HEK293 (cell line): ENCODE data around the gene NLGN1.
A peak's percentile ranks its signal among the peaks of the same experiment; 100 is the strongest.

Source experiments
- CTCF ChIA-PET: fragments of 350-600 bp; formaldehyde crosslinking; extraction: SDS; loops from one replicate; lab custom pipeline; 2021; ENCODE audit warnings: antibody characterized with exemption; lab: Yijun Ruan, JAX
- POLR2A ChIA-PET: fragments of 300-600 bp; formaldehyde crosslinking; extraction: SDS; loops from one replicate; lab custom pipeline; 2020; ENCODE audit warnings: antibody characterized with exemption, inconsistent platforms; lab: Yijun Ruan, JAX
- H3K27ac ChIP-seq: fragments of 200-500 bp; sonication (Bioruptor generic); 2 replicates; pipeline ENCODE4 v1.5.1; 2014; ENCODE audit warnings: low read depth, low read length, control low read depth, inconsistent platforms; ENCODE audit errors: extremely low read depth
- H3K36me3 ChIP-seq, 2 experiments: fragments of 200-500 bp in 1 of 2; sonication (Bioruptor generic) in 1 of 2; 1 replicate in 1 of 2; 2 replicates in 1 of 2; pipeline ENCODE4 v1.5.1; 2014 to 2017; ENCODE audit warnings: inconsistent platforms in 2 of 2, low read length in 2 of 2; ENCODE audit not compliant: control insufficient read depth in 2 of 2, insufficient read depth in 1 of 2
- H3K4me1 ChIP-seq: fragments of 200-500 bp; sonication (Bioruptor generic); 2 replicates; pipeline ENCODE4 v1.5.1; 2014; ENCODE audit warnings: mild to moderate bottlenecking, low read length, inconsistent platforms; ENCODE audit not compliant: control insufficient read depth, insufficient read depth
- H3K4me3 ChIP-seq: 2 replicates; pipeline ENCODE4 v1.5.1; 2011; ENCODE audit warnings: low read depth, mild to moderate bottlenecking, control low read depth, low read length, moderate library complexity
- H3K9me3 ChIP-seq: fragments of 200-500 bp; sonication (Bioruptor generic); 2 replicates; pipeline ENCODE4 v1.5.1; 2014; ENCODE audit warnings: low read depth, low read length, inconsistent platforms; ENCODE audit not compliant: control insufficient read depth, insufficient read depth
- GFI1B ChIP-seq: fragments of 450-650 bp; formaldehyde crosslinking; IDR thresholded peaks from 2 replicates; pipeline ENCODE4 v1.5.1; 2016; ENCODE audit warnings: missing biosample characterization, missing genetic modification characterization
- GLI2 ChIP-seq: fragments of 450-650 bp; formaldehyde crosslinking; IDR thresholded peaks from 2 replicates; pipeline ENCODE4; 2017; ENCODE audit warnings: missing biosample characterization, missing genetic modification characterization, low read depth, borderline replicate concordance
- KLF9 ChIP-seq: fragments of 450-650 bp; formaldehyde crosslinking; IDR thresholded peaks from 2 replicates; pipeline ENCODE4 v1.5.1; 2016; ENCODE audit warnings: missing biosample characterization, missing genetic modification characterization, low read depth
- OSR2 ChIP-seq: fragments of 450-650 bp; formaldehyde crosslinking; IDR thresholded peaks from 2 replicates; pipeline ENCODE4 v1.5.1; 2016; ENCODE audit warnings: missing biosample characterization, missing genetic modification characterization
- REPIN1 ChIP-seq: fragments of 450-650 bp; formaldehyde crosslinking; IDR thresholded peaks from 2 replicates; pipeline ENCODE4 v1.5.1; 2017; ENCODE audit warnings: missing biosample characterization, missing genetic modification characterization, low read depth
- TRIM28 ChIP-seq: IDR thresholded peaks from 2 replicates; pipeline ENCODE4 v1.6.1; 2011; ENCODE audit warnings: low read length, control low read depth, borderline replicate concordance
- ZBTB10 ChIP-seq: fragments of 450-650 bp; formaldehyde crosslinking; IDR thresholded peaks from 2 replicates; pipeline ENCODE4 v1.5.1; 2016; ENCODE audit warnings: missing biosample characterization, missing genetic modification characterization
- ZNF114 ChIP-seq: fragments of 450-650 bp; formaldehyde crosslinking; IDR thresholded peaks from 2 replicates; pipeline ENCODE4 v1.5.0; 2017; ENCODE audit warnings: missing biosample characterization, missing genetic modification characterization
- ZNF133 ChIP-seq: fragments of 450-650 bp; formaldehyde crosslinking; IDR thresholded peaks from 2 replicates; pipeline ENCODE4 v1.5.1; 2016; ENCODE audit warnings: missing biosample characterization, missing genetic modification characterization
- ZNF146 ChIP-seq: fragments of 450-650 bp; formaldehyde crosslinking; IDR thresholded peaks from 2 replicates; pipeline ENCODE4 v1.5.1; 2016; ENCODE audit warnings: missing biosample characterization, missing genetic modification characterization
- ZNF157 ChIP-seq: fragments of 450-650 bp; formaldehyde crosslinking; IDR thresholded peaks from 2 replicates; pipeline ENCODE4 v1.5.1; 2016; ENCODE audit warnings: missing biosample characterization, missing genetic modification characterization
- ZNF175 ChIP-seq: fragments of 450-650 bp; formaldehyde crosslinking; IDR thresholded peaks from 2 replicates; pipeline ENCODE4 v1.5.1; 2016; ENCODE audit warnings: missing biosample characterization, missing genetic modification characterization
- ZNF266 ChIP-seq: fragments of 450-650 bp; formaldehyde crosslinking; IDR thresholded peaks from 2 replicates; pipeline ENCODE4 v1.5.1; 2016; ENCODE audit warnings: missing biosample characterization, missing genetic modification characterization, low read depth
- ZNF292 ChIP-seq: fragments of 450-650 bp; formaldehyde crosslinking; IDR thresholded peaks from 2 replicates; pipeline ENCODE4 v1.5.1; 2016; ENCODE audit warnings: low read depth, missing biosample characterization, missing genetic modification characterization, borderline replicate concordance
- ZNF341 ChIP-seq: fragments of 450-650 bp; formaldehyde crosslinking; IDR thresholded peaks from 2 replicates; pipeline ENCODE4; 2016; ENCODE audit warnings: low read depth, missing biosample characterization, missing genetic modification characterization
- ZNF366 ChIP-seq: fragments of 450-650 bp; formaldehyde crosslinking; conservative IDR thresholded peaks from 2 replicates; pipeline ENCODE4 v1.5.1; 2016; ENCODE audit warnings: missing biosample characterization, missing genetic modification characterization
- ZNF404 ChIP-seq: fragments of 450-650 bp; formaldehyde crosslinking; IDR thresholded peaks from 2 replicates; pipeline ENCODE4 v1.5.1; 2017; ENCODE audit warnings: missing biosample characterization, missing genetic modification characterization
- ZNF544 ChIP-seq: fragments of 450-650 bp; formaldehyde crosslinking; IDR thresholded peaks from 2 replicates; pipeline ENCODE4 v1.5.0; 2017; ENCODE audit warnings: missing biosample characterization, missing genetic modification characterization
- ZNF561 ChIP-seq: fragments of 450-650 bp; IDR thresholded peaks from 2 replicates; pipeline ENCODE4 v1.5.1; 2018; ENCODE audit warnings: missing biosample characterization, missing genetic modification characterization, borderline replicate concordance
- ZNF654 ChIP-seq: fragments of 450-650 bp; formaldehyde crosslinking; IDR thresholded peaks from 2 replicates; pipeline ENCODE4 v1.5.1; 2016; ENCODE audit warnings: low read depth, missing biosample characterization, missing genetic modification characterization
- ZNF658 ChIP-seq: fragments of 450-650 bp; formaldehyde crosslinking; IDR thresholded peaks from 2 replicates; pipeline ENCODE4; 2016; ENCODE audit warnings: missing biosample characterization, missing genetic modification characterization
- ZNF664 ChIP-seq: fragments of 450-650 bp; formaldehyde crosslinking; IDR thresholded peaks from 2 replicates; pipeline ENCODE4 v1.5.1; 2016; ENCODE audit warnings: missing biosample characterization, missing genetic modification characterization
- ZNF768 ChIP-seq: fragments of 450-650 bp; formaldehyde crosslinking; IDR thresholded peaks from 2 replicates; pipeline ENCODE4 v1.5.1; 2018; ENCODE audit warnings: missing biosample characterization, mild to moderate bottlenecking, missing genetic modification characterization
- ZNF776 ChIP-seq: fragments of 450-650 bp; formaldehyde crosslinking; IDR thresholded peaks from 2 replicates; pipeline ENCODE4 v1.5.0; 2017; ENCODE audit warnings: missing biosample characterization, missing genetic modification characterization, borderline replicate concordance
- ZNF777 ChIP-seq: fragments of 450-650 bp; formaldehyde crosslinking; IDR thresholded peaks from 2 replicates; pipeline ENCODE4 v1.5.1; 2017; ENCODE audit warnings: missing biosample characterization, missing genetic modification characterization, borderline replicate concordance
- ZNF830 ChIP-seq: fragments of 450-650 bp; IDR thresholded peaks from 2 replicates; pipeline ENCODE4 v1.5.0; 2018; ENCODE audit warnings: missing biosample characterization, missing genetic modification characterization, low read depth, mild to moderate bottlenecking, moderate library complexity
- TF ChIP-seq, protein P1 (sequence below): fragments of 450-650 bp; formaldehyde crosslinking; IDR thresholded peaks from 2 replicates; pipeline ENCODE4 v1.5.1; 2016; ENCODE audit warnings: missing biosample characterization, missing genetic modification characterization
- TF ChIP-seq, protein P2 (sequence below): fragments of 450-650 bp; formaldehyde crosslinking; IDR thresholded peaks from 2 replicates; pipeline ENCODE4 v1.5.1; 2016; ENCODE audit warnings: missing biosample characterization, missing genetic modification characterization, low read depth
- TF ChIP-seq, protein P3 (sequence below): fragments of 450-650 bp; formaldehyde crosslinking; IDR thresholded peaks from 2 replicates; pipeline ENCODE4 v1.5.1; 2017; ENCODE audit warnings: missing biosample characterization, mild to moderate bottlenecking, missing genetic modification characterization, moderate library complexity

Gene NLGN1

DNA sequence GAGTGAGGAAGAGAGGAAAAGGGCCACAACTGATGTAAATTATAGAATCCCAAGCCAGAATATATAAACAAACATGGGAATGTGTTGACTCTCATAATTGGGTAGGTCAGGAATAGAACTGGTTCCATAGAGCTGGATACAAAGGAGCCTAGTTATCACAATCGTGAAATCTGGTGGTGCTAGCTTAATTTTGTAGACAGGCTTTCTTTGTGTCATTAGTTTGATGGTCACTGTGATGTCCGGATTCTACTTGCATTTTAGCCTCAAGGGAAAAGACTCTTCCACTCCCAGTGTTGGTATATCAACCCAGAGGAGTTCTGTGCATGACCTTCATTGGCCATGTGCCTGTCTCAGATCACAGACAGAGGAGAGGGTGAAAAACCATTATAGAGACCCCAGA is 81.8 kb downstream of the NLGN1 start:
- ChIA-PET CTCF (interaction anchor here (0.6 kb wide), 1 partner anchor 216 kb away, joined by 4 read pairs; no protein-coding TSS in a partner anchor), POLR2A (no interaction called here)
- Histone ChIP-seq H3K27ac (no peak overlapping the region), H3K4me1 (no peaks in the 10 kb centered on the region), H3K4me3 (no peak overlapping the region), H3K9me3 (no peaks in the 10 kb centered on the region), H3K36me3 (no peaks in the 10 kb centered on the region)
- no peak for TF ChIP-seq ZNF366 (tag by site-specific recombination)
- TF ChIP-seq ZNF830 (tag by site-specific recombination), result no peak
- no peak for TF ChIP-seq ZNF292
- TF ChIP-seq, protein P1, sequence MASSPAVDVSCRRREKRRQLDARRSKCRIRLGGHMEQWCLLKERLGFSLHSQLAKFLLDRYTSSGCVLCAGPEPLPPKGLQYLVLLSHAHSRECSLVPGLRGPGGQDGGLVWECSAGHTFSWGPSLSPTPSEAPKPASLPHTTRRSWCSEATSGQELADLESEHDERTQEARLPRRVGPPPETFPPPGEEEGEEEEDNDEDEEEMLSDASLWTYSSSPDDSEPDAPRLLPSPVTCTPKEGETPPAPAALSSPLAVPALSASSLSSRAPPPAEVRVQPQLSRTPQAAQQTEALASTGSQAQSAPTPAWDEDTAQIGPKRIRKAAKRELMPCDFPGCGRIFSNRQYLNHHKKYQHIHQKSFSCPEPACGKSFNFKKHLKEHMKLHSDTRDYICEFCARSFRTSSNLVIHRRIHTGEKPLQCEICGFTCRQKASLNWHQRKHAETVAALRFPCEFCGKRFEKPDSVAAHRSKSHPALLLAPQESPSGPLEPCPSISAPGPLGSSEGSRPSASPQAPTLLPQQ (tag by site-specific recombination), result no peak
- TF ChIP-seq, protein P2, sequence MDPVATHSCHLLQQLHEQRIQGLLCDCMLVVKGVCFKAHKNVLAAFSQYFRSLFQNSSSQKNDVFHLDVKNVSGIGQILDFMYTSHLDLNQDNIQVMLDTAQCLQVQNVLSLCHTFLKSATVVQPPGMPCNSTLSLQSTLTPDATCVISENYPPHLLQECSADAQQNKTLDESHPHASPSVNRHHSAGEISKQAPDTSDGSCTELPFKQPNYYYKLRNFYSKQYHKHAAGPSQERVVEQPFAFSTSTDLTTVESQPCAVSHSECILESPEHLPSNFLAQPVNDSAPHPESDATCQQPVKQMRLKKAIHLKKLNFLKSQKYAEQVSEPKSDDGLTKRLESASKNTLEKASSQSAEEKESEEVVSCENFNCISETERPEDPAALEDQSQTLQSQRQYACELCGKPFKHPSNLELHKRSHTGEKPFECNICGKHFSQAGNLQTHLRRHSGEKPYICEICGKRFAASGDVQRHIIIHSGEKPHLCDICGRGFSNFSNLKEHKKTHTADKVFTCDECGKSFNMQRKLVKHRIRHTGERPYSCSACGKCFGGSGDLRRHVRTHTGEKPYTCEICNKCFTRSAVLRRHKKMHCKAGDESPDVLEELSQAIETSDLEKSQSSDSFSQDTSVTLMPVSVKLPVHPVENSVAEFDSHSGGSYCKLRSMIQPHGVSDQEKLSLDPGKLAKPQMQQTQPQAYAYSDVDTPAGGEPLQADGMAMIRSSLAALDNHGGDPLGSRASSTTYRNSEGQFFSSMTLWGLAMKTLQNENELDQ, result no peak
- TF ChIP-seq ZNF175 (tag by site-specific recombination), result no peak
- no peak for TF ChIP-seq ZNF341 (tag by site-specific recombination)
- TF ChIP-seq ZNF776 (tag by site-specific recombination), result no peak
- TF ChIP-seq ZNF133, result no peak
- TF ChIP-seq GLI2 (tag by site-specific recombination), result no peak

DNA sequence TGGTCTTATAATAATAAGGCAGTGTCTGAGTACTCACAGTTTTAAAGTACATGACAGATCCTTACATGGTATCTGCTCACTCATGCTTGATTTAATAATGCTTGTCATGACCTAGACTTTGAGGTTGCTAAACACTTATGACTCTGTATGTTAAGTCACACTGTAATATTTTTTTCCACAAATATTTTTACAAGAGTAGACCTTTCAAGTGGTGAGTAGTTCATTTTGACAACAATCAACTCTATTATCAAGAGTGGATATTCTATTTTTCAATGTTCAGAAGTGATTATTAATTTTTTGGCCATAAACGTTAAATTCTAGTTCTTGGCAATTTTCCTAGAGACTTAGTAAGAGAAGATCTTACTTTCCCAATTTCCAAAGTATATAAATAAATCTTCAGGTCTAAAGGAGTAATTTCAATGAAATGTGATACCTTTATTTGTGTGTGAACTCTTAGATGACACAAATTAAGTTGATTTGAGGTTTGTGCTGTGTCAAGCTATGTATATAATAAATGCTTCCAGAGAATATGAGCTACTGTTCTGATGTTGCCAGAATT is 104.5 kb downstream of the NLGN1 start:
- no peak overlapping the region for H3K4me3 ChIP-seq
- no peaks in the 10 kb centered on the region for H3K9me3 ChIP-seq
- no peak overlapping the region for H3K27ac ChIP-seq
- peaks cover 13% of the 10 kb centered on the region for H3K4me1 ChIP-seq
- ChIA-PET POLR2A (no interaction called here), CTCF (no interaction called here)
- H3K36me3 ChIP-seq, result no peaks in the 10 kb centered on the region
- TF ChIP-seq ZNF664 (tag by site-specific recombination) (no peak), ZNF544 (tag by site-specific recombination) (no peak), ZNF777 (tag by site-specific recombination) (no peak), ZNF561 (tag by site-specific recombination) (no peak), ZNF146 (tag by site-specific recombination) (no peak), REPIN1 (tag by site-specific recombination) (no peak), TRIM28 (no peak), ZNF768 (tag by site-specific recombination) (no peak), GFI1B (no peak; the same call in 1 of the 2 replicates), ZNF157 (tag by site-specific recombination) (no peak), ZBTB10 (tag by site-specific recombination) (no peak), GLI2 (tag by site-specific recombination) (peak; percentile 54; the same call in 1 of the 2 replicates), ZNF654 (tag by site-specific recombination) (no peak), ZNF404 (tag by site-specific recombination) (no peak), KLF9 (tag by site-specific recombination) (no peak), ZNF658 (tag by site-specific recombination) (no peak), OSR2 (tag by site-specific recombination) (peak; percentile 84), ZNF114 (tag by site-specific recombination) (no peak), ZNF366 (tag by site-specific recombination) (peak; percentile 99), ZNF266 (no peak)
- TF ChIP-seq, protein P3, sequence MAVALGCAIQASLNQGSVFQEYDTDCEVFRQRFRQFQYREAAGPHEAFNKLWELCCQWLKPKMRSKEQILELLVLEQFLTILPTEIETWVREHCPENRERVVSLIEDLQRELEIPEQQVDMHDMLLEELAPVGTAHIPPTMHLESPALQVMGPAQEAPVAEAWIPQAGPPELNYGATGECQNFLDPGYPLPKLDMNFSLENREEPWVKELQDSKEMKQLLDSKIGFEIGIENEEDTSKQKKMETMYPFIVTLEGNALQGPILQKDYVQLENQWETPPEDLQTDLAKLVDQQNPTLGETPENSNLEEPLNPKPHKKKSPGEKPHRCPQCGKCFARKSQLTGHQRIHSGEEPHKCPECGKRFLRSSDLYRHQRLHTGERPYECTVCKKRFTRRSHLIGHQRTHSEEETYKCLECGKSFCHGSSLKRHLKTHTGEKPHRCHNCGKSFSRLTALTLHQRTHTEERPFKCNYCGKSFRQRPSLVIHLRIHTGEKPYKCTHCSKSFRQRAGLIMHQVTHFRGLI (tag by site-specific recombination), result no peak; the same call in 1 of the 2 replicates
